Left renal pelvis (tissue), 4 donors: ENCODE data around the gene PSG2. TPM values are rescaled to one million over a fixed set of nuclear protein-coding genes. Genes with fewer than 3 reads are reported as not detected.
"Not testable (repeated sequence)": the region's sequence is repeated elsewhere in the genome, so short reads cannot be mapped to it uniquely, and the experiment has no call there.

ENCODE experiments used
- DNase-seq, 4 donors: peaks; one replicate each; pipeline ENCODE4 v3.0.0-alpha.2; 2013; ENCODE audit warnings: low read depth in 4 of 4, low spot score in 3 of 4
- polyA plus RNA-seq, 4 donors: library from polyadenylated mRNA; unstranded; fragments of 120-200 nt; gene quantifications; one replicate each; pipeline ENCODE4 v1.2.1, GENCODE V29; 2013; ENCODE audit not compliant: insufficient read length in 4 of 4

The PSG2 gene
- polyA plus RNA-seq, 4 donors = 0.23 TPM; not detected in 3

GRCh38 chr19:43083721-43084120, 1.2 kb upstream of the PSG2 start:
- not testable (repeated sequence) for DNase-seq

GRCh38 chr19:43078311-43078710, 4.2 kb downstream of the PSG2 start:
- no peak for DNase-seq

- not testable (repeated sequence) for DNase-seq
These were observed 4.6 kb downstream of the PSG2 start for GRCh38 chr19:43077881-43078280.

- not testable (repeated sequence) for DNase-seq
These were observed 20.1 kb downstream of the PSG2 start for GRCh38 chr19:43062418-43062817.

GRCh38 chr19:43061326-43061725, 21.2 kb downstream of the PSG2 start:
- not testable (repeated sequence) for DNase-seq

GRCh38 chr19:43060254-43060653, 22.2 kb downstream of the PSG2 start:
- not testable (repeated sequence) for DNase-seq

GRCh38 chr19:43059482-43059881, 23.0 kb downstream of the PSG2 start:
- not testable (repeated sequence) for DNase-seq

GRCh38 chr19:43058440-43058839, 24.1 kb downstream of the PSG2 start:
- not testable (repeated sequence) for DNase-seq

- DNase-seq = not testable (repeated sequence)
These were observed 34.5 kb downstream of the PSG2 start for GRCh38 chr19:43047966-43048365.

GRCh38 chr19:43046578-43046977, 35.9 kb downstream of the PSG2 start:
- not testable (repeated sequence) for DNase-seq

- DNase-seq = not testable (repeated sequence)
These were observed 38.9 kb downstream of the PSG2 start for GRCh38 chr19:43043492-43044180.

- not testable (repeated sequence) for DNase-seq
These were observed 50.9 kb downstream of the PSG2 start for GRCh38 chr19:43031645-43032044.

- no peak for DNase-seq
These were observed 53.6 kb downstream of the PSG2 start for GRCh38 chr19:43028866-43029265.

GRCh38 chr19:43027985-43028384, 54.5 kb downstream of the PSG2 start:
- not testable (repeated sequence) for DNase-seq

GRCh38 chr19:43027061-43027460, 55.4 kb downstream of the PSG2 start:
- DNase-seq = not testable (repeated sequence)

GRCh38 chr19:43026369-43026768, 56.1 kb downstream of the PSG2 start, which contains the start of gene PSG11:
PSG11 (minus strand) TSS chr19:43026469; CDS start chr19:43026372, 97 bp downstream.
- not testable (repeated sequence) for DNase-seq

GRCh38 chr19:43022098-43022497, 60.4 kb downstream of the PSG2 start:
- not testable (repeated sequence) for DNase-seq

- not testable (repeated sequence) for DNase-seq
These were observed 60.9 kb downstream of the PSG2 start for GRCh38 chr19:43021629-43022028.

- not testable (repeated sequence) for DNase-seq
These were observed 62.9 kb downstream of the PSG2 start for GRCh38 chr19:43019588-43019987.
